ENCODE data around the gene PDS5A.

DNA sequence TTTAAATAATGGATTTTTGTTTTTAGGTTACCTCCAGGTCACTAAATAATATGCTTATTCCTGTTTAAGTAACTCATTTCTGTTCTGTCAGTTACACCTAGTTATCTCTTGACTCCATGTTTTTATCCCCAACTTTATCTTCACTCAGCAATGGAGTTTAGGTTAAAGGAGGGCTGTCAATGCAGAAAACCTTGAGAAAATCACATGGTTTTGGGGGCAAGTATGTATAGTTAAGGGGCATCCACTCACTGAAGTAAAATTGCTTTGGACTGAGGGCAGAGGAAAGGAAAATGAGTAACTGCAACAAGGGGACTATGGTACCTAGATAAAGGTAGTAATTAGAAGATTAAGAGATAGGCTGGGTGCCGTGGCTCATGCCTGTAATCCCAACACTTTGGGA is 192.6 kb downstream of the PDS5A start:
- TF ChIP-seq, protein P1, sequence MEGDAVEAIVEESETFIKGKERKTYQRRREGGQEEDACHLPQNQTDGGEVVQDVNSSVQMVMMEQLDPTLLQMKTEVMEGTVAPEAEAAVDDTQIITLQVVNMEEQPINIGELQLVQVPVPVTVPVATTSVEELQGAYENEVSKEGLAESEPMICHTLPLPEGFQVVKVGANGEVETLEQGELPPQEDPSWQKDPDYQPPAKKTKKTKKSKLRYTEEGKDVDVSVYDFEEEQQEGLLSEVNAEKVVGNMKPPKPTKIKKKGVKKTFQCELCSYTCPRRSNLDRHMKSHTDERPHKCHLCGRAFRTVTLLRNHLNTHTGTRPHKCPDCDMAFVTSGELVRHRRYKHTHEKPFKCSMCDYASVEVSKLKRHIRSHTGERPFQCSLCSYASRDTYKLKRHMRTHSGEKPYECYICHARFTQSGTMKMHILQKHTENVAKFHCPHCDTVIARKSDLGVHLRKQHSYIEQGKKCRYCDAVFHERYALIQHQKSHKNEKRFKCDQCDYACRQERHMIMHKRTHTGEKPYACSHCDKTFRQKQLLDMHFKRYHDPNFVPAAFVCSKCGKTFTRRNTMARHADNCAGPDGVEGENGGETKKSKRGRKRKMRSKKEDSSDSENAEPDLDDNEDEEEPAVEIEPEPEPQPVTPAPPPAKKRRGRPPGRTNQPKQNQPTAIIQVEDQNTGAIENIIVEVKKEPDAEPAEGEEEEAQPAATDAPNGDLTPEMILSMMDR (IDR thresholded peaks at IDR 0.05) = no peak
- TF ChIP-seq EZH2 (IDR thresholded peaks at IDR 0.05) (no peak), EZH2phosphoT487 (IDR thresholded peaks at IDR 0.05) (no peak)

Measured in neural progenitor cell (in vitro differentiated cells).